HepG2 (cell line): ENCODE data around the gene PSMB11. TPM values are rescaled to one million over a fixed set of nuclear protein-coding genes. Genes with fewer than 3 reads are reported as not detected.

Source experiments
- AGO1 ChIP-seq: fragments of 200-400 bp; formaldehyde crosslinking; IDR thresholded peaks from 2 replicates; pipeline ENCODE4 v1.6.1; 2017; ENCODE audit warnings: mild to moderate bottlenecking, low read depth, low read length, moderate library complexity; ENCODE audit not compliant: poor library complexity, severe bottlenecking
- BCL6 ChIP-seq: IDR thresholded peaks from 2 replicates; pipeline ENCODE4 v1.6.1; 2016; ENCODE audit warnings: missing genetic modification reagents, missing compliant biosample characterization
- EED ChIP-seq: sonication (generic); formaldehyde crosslinking; IDR thresholded peaks from 2 replicates; pipeline ENCODE4 v1.5.0; 2020; ENCODE audit warnings: mild to moderate bottlenecking, missing genetic modification reagents
- MEIS1 ChIP-seq: sonication (generic); formaldehyde crosslinking; IDR thresholded peaks from 2 replicates; pipeline ENCODE4 v1.9.0; 2021; ENCODE audit warnings: mild to moderate bottlenecking, missing genetic modification reagents, moderate library complexity, borderline replicate concordance
- MEIS2 ChIP-seq: sonication (generic); formaldehyde crosslinking; IDR thresholded peaks from 2 replicates; pipeline ENCODE4 v1.9.0; 2021; ENCODE audit warnings: mild to moderate bottlenecking, missing genetic modification reagents
- NR1H2 ChIP-seq: sonication (generic); formaldehyde crosslinking; IDR thresholded peaks from 2 replicates; pipeline ENCODE4 v1.8.1; 2022; ENCODE audit warnings: low read depth, missing genetic modification reagents, borderline replicate concordance
- PAWR ChIP-seq: sonication (generic); formaldehyde crosslinking; IDR thresholded peaks from 2 replicates; pipeline ENCODE4 v1.4.0; 2020; ENCODE audit warnings: missing genetic modification reagents, mild to moderate bottlenecking, borderline replicate concordance
- PAX8 ChIP-seq: sonication (generic); formaldehyde crosslinking; IDR thresholded peaks from 2 replicates; pipeline ENCODE4 v1.8.0; 2022; ENCODE audit warnings: mild to moderate bottlenecking, missing genetic modification reagents, borderline replicate concordance
- ZFP1 ChIP-seq: IDR thresholded peaks from 2 replicates; pipeline ENCODE4 v1.6.1; 2016
- ZNF17 ChIP-seq: sonication (generic); formaldehyde crosslinking; IDR thresholded peaks from 2 replicates; pipeline ENCODE4 v1.5.0; 2020; ENCODE audit warnings: mild to moderate bottlenecking, missing genetic modification reagents
- ZNF510 ChIP-seq: sonication (generic); formaldehyde crosslinking; IDR thresholded peaks from 2 replicates; pipeline ENCODE4 v1.4.0; 2020; ENCODE audit warnings: low read depth, mild to moderate bottlenecking, missing genetic modification reagents
- ZNF766 ChIP-seq: sonication (generic); formaldehyde crosslinking; IDR thresholded peaks from 2 replicates; pipeline ENCODE4 v1.5.0; 2020; ENCODE audit warnings: missing genetic modification reagents, borderline replicate concordance
- ZNF83 ChIP-seq: sonication (generic); formaldehyde crosslinking; IDR thresholded peaks from 2 replicates; pipeline ENCODE4 v1.4.0; 2020; ENCODE audit warnings: missing genetic modification reagents, mild to moderate bottlenecking, borderline replicate concordance
- polyA plus RNA-seq, 8 experiments: library from polyadenylated mRNA; depleted of rRNA in 3 of 8; stranded (reverse) in 7 of 8; unstranded in 1 of 8; fragments of >200 nt; fragmentation: Illumina TruSeq in 4 of 8; extraction: Trizol in 4 of 8; gene quantifications; 2 replicates each; pipeline versions ENCODE4 v1.2.1 to v1.2.3, GENCODE V29; 2011 to 2016; ENCODE audit warnings: low read depth in 4 of 8, missing spikeins in 1 of 8, mixed read lengths in 1 of 8; ENCODE audit not compliant: insufficient read depth in 1 of 8
- total RNA-seq, 5 experiments: library from RNA; depleted of rRNA; stranded (reverse); fragments of >200 nt; fragmentation: Illumina TruSeq; extraction: Trizol; gene quantifications; 2 replicates each; pipeline ENCODE4 v1.2.3, GENCODE V29; 2016; ENCODE audit warnings: low read depth in 1 of 5
- TF ChIP-seq, protein P1 (sequence below): sonication (generic); formaldehyde crosslinking; IDR thresholded peaks from 2 replicates; pipeline ENCODE4 v1.4.0; 2020; ENCODE audit warnings: missing genetic modification reagents
- TF ChIP-seq, protein P2 (sequence below): sonication (generic); formaldehyde crosslinking; IDR thresholded peaks from 2 replicates; pipeline ENCODE4 v1.5.1; 2020; ENCODE audit warnings: mild to moderate bottlenecking, missing genetic modification reagents, moderate library complexity
- TF ChIP-seq, protein P3 (sequence below): sonication (generic); formaldehyde crosslinking; IDR thresholded peaks from 2 replicates; pipeline ENCODE4 v1.4.0; 2020; ENCODE audit warnings: missing genetic modification reagents
- TF ChIP-seq, protein P4 (sequence below): sonication (generic); formaldehyde crosslinking; IDR thresholded peaks from 2 replicates; pipeline ENCODE4 v1.4.0; 2020; ENCODE audit warnings: missing genetic modification reagents

Gene PSMB11
- total and polyA plus RNA-seq, 2 of the 13 experiments (the other 11 are each of a cell fraction or from before 2014, with no cell fraction given): not detected

DNA sequence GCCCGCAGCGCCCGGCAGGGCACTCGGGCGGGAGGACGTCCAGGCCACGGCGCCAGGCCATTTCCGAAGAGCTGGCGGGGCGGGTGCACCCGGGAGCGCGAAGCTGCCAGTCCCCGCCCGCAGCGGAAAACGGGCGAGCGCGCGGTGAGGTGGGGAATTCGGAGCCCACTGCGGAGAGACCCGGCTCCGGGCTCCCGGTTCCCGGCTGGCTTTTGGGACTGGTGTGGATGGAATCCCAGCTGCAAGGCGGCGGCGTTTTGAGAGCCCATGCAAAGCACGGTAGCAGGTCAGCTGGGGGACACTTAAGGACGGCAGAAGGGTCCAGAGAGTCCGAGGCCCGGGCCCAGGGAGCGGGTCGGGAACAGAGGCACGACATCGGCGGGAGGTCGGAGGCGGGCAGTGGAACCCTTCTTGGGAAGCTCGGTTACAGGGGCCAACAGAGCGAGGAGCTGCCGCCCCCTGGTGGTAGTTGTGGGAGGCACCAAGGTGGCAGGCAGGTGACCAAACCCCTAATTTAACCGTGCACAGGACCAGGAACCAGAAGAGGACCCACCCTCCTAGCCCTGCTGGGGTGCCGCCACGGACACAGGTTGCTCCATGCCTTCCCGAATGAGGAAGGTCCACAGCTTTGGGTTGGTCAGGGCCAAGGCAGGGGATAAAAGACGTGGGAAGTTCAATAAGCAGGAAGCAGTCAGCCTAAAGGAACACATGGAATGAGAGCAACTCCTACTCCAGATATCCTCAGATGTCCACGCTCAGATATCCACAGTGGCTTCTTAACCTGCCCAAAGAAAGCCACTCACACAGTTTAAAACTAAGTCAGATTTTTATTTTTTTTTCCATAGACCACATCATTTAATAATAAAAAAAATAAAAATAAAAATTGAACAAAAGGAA is 16.0 kb downstream of the PSMB11 start (continued):
- TF ChIP-seq, protein P1, sequence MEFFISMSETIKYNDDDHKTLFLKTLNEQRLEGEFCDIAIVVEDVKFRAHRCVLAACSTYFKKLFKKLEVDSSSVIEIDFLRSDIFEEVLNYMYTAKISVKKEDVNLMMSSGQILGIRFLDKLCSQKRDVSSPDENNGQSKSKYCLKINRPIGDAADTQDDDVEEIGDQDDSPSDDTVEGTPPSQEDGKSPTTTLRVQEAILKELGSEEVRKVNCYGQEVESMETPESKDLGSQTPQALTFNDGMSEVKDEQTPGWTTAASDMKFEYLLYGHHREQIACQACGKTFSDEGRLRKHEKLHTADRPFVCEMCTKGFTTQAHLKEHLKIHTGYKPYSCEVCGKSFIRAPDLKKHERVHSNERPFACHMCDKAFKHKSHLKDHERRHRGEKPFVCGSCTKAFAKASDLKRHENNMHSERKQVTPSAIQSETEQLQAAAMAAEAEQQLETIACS (CRISPR knock-in tag): peak; percentile 58; the same call in 1 of the 2 replicates
- TF ChIP-seq, protein P2, sequence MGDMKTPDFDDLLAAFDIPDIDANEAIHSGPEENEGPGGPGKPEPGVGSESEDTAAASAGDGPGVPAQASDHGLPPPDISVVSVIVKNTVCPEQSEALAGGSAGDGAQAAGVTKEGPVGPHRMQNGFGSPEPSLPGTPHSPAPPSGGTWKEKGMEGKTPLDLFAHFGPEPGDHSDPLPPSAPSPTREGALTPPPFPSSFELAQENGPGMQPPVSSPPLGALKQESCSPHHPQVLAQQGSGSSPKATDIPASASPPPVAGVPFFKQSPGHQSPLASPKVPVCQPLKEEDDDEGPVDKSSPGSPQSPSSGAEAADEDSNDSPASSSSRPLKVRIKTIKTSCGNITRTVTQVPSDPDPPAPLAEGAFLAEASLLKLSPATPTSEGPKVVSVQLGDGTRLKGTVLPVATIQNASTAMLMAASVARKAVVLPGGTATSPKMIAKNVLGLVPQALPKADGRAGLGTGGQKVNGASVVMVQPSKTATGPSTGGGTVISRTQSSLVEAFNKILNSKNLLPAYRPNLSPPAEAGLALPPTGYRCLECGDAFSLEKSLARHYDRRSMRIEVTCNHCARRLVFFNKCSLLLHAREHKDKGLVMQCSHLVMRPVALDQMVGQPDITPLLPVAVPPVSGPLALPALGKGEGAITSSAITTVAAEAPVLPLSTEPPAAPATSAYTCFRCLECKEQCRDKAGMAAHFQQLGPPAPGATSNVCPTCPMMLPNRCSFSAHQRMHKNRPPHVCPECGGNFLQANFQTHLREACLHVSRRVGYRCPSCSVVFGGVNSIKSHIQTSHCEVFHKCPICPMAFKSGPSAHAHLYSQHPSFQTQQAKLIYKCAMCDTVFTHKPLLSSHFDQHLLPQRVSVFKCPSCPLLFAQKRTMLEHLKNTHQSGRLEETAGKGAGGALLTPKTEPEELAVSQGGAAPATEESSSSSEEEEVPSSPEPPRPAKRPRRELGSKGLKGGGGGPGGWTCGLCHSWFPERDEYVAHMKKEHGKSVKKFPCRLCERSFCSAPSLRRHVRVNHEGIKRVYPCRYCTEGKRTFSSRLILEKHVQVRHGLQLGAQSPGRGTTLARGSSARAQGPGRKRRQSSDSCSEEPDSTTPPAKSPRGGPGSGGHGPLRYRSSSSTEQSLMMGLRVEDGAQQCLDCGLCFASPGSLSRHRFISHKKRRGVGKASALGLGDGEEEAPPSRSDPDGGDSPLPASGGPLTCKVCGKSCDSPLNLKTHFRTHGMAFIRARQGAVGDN (CRISPR knock-in tag): peak; percentile 89
- peak; percentile 50; the same call in 1 of the 2 replicates for TF ChIP-seq BCL6 (CRISPR knock-in tag)
- TF ChIP-seq ZNF510 (CRISPR knock-in tag): peak; percentile 75; the same call in 1 of the 2 replicates
- no peak for TF ChIP-seq ZNF17 (CRISPR knock-in tag)
- TF ChIP-seq AGO1: peak; percentile 98
- peak; percentile 89 for TF ChIP-seq MEIS2
- TF ChIP-seq ZFP1: no peak
- TF ChIP-seq, protein P3, sequence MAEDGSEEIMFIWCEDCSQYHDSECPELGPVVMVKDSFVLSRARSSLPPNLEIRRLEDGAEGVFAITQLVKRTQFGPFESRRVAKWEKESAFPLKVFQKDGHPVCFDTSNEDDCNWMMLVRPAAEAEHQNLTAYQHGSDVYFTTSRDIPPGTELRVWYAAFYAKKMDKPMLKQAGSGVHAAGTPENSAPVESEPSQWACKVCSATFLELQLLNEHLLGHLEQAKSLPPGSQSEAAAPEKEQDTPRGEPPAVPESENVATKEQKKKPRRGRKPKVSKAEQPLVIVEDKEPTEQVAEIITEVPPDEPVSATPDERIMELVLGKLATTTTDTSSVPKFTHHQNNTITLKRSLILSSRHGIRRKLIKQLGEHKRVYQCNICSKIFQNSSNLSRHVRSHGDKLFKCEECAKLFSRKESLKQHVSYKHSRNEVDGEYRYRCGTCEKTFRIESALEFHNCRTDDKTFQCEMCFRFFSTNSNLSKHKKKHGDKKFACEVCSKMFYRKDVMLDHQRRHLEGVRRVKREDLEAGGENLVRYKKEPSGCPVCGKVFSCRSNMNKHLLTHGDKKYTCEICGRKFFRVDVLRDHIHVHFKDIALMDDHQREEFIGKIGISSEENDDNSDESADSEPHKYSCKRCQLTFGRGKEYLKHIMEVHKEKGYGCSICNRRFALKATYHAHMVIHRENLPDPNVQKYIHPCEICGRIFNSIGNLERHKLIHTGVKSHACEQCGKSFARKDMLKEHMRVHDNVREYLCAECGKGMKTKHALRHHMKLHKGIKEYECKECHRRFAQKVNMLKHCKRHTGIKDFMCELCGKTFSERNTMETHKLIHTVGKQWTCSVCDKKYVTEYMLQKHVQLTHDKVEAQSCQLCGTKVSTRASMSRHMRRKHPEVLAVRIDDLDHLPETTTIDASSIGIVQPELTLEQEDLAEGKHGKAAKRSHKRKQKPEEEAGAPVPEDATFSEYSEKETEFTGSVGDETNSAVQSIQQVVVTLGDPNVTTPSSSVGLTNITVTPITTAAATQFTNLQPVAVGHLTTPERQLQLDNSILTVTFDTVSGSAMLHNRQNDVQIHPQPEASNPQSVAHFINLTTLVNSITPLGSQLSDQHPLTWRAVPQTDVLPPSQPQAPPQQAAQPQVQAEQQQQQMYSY: peak; percentile 73; the same call in 1 of the 2 replicates
- peak; percentile 95 for TF ChIP-seq EED (CRISPR knock-in tag)
- peak; percentile 91 for TF ChIP-seq MEIS1 (CRISPR knock-in tag)
- TF ChIP-seq PAWR (CRISPR knock-in tag): peak; percentile 94; the same call in 1 of the 2 replicates
- TF ChIP-seq ZNF83 (CRISPR knock-in tag): peak; percentile 94; the same call in 1 of the 2 replicates
- TF ChIP-seq PAX8 (CRISPR knock-in tag): peak; percentile 90
- TF ChIP-seq NR1H2: no peak
- TF ChIP-seq, protein P4, sequence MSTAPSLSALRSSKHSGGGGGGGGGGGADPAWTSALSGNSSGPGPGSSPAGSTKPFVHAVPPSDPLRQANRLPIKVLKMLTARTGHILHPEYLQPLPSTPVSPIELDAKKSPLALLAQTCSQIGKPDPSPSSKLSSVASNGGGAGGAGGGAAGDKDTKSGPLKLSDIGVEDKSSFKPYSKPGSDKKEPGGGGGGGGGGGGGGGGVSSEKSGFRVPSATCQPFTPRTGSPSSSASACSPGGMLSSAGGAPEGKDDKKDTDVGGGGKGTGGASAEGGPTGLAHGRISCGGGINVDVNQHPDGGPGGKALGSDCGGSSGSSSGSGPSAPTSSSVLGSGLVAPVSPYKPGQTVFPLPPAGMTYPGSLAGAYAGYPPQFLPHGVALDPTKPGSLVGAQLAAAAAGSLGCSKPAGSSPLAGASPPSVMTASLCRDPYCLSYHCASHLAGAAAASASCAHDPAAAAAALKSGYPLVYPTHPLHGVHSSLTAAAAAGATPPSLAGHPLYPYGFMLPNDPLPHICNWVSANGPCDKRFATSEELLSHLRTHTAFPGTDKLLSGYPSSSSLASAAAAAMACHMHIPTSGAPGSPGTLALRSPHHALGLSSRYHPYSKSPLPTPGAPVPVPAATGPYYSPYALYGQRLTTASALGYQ (CRISPR knock-in tag): no peak; the same call in 1 of the 2 replicates
- peak; percentile 43; the same call in 1 of the 2 replicates for TF ChIP-seq ZNF766
